Placental pericyte (primary cell): Measurements from ENCODE around the gene EPHX1. TPM values are rescaled to one million over a fixed set of nuclear protein-coding genes. Genes with fewer than 3 reads are reported as not detected.

Experiments used
- total RNA-seq: library from RNA; depleted of rRNA; stranded (reverse); fragments of >200 nt; gene quantifications from 2 replicates; pipeline ENCODE4 v1.2.3, GENCODE V29; 2012

Gene EPHX1
- 12.5 and 29.5 TPM in 2 replicates for total RNA-seq

GRCh38 chr1:225809842-225810578, at the start of gene EPHX1:
EPHX1 (plus strand) TSS chr1:225810124; CDS start chr1:225828730, 18,606 bp downstream.

GRCh38 chr1:225777583-225778336, 32.2 kb upstream of the EPHX1 start, which contains the start of gene SRP9:
SRP9 (plus strand) TSS chr1:225777826; CDS start chr1:225777941, 115 bp downstream.

GRCh38 chr1:225881959-225882693, 72.2 kb downstream of the EPHX1 start, which contains the start of gene TMEM63A:
TMEM63A (minus strand) TSS chr1:225882380; CDS start chr1:225877580, 4,800 bp downstream.

GRCh38 chr1:225888898-225889601, 79.1 kb downstream of the EPHX1 start, which contains the start of gene LEFTY1:
LEFTY1 (minus strand) TSS chr1:225889146; CDS start chr1:225889066, 80 bp downstream.

Other genes starting within 250 kb of the EPHX1 start
- gene ENAH, start 157.0 kb upstream of the EPHX1 start, total RNA-seq = 68.1 and 122 TPM in 2 replicates
- gene SRP9, start 32.3 kb upstream of the EPHX1 start, total RNA-seq = 118 and 265 TPM in 2 replicates
- 21.2 and 29.9 TPM in 2 replicates for gene TMEM63A, start 72.3 kb downstream of the EPHX1 start, total RNA-seq
- gene LEFTY1, start 79.0 kb downstream of the EPHX1 start, total RNA-seq = not detected in 2 replicates
- 39.6 and 47.4 TPM in 2 replicates for gene PYCR2, start 114.1 kb downstream of the EPHX1 start, total RNA-seq
- not detected in 2 replicates for gene LEFTY2, start 131.1 kb downstream of the EPHX1 start, total RNA-seq
- gene SDE2, start 189.2 kb downstream of the EPHX1 start, total RNA-seq = 33.3 and 36.8 TPM in 2 replicates